HG03571 (cell line): ENCODE measurements around the gene TNNC2.
A peak's percentile ranks its signal among the peaks of the same experiment; 100 is the strongest.
"Not testable (repeated sequence)": the region's sequence is repeated elsewhere in the genome, so short reads cannot be mapped to it uniquely, and the experiment has no call there.

Experiments used
- ATAC-seq: cut with Tn5 transposase; IDR thresholded peaks from one replicate; pipeline ENCODE4 v1.9.1; 2021; ENCODE audit not compliant: unreplicated experiment

The TNNC2 gene

DNA sequence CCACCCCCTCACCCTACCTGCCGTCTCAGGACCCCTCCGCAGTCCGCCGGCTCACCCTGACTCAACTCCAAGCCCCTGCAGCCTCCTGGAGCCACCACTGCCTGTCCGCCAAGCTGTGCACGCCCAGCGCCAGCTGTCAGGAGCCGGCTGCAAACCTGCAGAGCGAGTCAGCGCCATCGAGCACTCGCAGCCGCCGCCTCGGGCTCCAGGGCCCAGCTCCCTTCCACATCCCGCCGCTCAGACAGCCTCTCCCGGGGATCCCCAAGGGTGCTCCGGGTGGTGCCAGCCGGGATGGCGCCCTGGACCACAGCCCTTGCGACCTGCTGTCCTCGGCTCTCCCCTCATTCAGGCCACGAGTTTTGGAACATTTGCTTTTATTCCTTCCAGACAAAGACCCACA lies 4.3 kb downstream of the TNNC2 start:
- ATAC-seq, result no peak

DNA sequence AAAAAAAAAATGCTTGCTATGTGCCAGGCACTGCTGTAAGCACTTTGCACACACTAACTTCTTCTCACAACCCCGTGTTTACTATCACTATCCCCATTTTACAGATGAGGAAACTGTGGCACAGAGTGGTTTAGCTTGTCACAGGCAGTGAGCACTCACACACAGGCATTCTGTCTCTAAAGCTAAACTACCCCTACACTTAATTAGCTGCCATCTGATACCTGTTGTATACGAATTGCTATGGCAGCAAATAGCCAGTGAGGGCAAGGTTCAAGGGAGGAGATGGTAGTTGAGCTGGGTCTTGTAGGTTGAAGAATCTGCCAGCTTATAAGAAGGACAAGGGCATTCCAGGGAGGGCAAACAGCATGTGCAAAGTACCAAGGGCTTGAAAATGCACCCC lies 5.2 kb downstream of the TNNC2 start:
- ATAC-seq, result no peak

DNA sequence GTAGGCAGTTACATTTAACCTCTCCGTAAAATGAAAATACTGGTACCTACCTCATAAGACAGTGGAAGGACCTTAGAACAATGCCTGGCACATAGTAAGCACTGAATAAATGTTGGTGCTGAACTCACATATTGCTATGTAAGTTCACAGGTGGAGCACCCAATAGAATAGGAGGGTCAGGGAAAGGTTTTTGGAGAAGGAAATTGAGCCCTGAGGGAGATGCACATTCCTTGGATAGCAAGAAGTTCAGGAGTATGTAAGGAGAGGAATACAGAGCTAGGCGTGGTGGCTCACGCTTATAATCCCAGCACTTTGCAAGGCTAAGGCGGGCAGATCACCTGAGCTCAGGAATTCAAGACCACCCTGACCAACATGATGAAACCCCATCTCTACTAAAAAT lies 7.6 kb downstream of the TNNC2 start:
- no peak for ATAC-seq

DNA sequence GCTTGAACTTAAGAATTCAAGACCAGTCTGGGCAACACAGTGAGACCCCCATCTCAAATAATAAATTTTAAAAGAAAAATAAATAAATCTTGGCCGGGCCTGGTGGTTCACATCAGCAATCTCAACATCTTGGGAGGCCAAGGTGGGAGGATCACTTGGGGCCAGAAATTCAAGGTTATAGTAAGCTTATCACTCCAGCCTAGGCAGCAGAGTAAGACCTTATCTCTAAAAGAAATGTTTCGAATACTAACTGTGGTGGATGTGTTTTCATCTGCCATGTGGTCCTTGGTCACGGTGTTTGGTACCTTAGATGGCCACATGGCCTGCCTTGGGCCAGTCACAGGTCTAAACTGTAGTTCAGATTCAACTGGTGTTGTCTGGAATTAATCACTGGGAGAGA lies 8.9 kb downstream of the TNNC2 start:
- no peak for ATAC-seq

DNA sequence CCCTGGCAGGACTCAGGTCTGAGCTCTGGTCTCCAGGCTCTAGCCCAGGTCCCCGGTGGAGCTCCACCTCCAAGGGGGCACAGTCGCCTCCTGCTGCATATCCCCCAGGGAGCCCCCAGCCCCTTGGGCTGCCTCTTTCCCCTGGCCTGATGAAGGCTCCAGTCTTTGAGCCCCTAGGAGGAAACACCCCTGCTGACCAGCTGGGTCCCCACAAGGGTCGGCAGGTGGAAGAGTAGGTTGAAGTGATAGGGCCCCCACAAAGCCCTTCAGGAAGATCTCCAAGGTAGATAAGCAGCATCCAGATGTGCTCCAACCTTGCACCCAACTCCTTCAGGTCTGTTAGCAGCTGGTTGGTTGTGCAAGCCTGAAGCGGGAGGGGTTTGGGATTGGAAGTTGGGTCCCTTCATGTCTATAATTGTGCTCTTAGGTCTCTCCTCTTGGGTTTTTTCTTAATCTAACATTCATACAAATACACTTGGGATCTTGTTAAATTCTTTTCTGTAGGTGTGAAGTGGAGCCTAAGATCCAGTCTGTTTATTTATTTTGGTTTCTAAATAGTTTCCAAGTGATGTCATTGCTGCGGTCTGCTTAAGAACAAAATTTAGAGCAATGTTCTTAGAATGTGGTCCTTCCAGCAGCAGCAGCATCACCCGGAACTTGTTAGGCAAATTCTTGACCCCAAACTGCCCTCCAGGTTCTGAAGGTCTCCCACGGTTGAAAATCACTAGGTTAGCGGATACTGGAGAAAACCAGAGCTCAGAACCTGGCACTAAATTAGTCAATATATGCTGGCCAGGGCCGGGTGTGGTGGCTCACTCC lies 9.5 kb downstream of the TNNC2 start:
- no peak for ATAC-seq

DNA sequence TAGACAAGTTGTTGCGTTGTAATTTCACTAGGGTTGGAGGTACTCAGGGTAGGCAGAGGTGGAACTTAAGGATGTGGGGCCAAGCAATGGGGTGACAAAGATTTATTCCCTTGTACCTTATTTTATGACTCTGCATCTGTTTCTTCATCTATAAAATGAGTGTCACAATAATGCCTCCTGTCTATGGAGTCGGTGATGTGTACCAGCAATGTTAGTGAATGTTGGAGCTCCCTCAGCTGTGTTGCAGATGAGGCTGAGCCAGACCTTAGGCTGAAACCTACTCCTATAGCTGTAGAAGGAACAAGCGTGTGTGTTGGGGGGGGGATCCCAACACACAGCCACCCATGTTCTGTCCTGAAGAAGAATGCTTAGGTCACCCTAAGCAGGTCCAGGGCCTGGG lies 10.2 kb downstream of the TNNC2 start:
- no peak for ATAC-seq

DNA sequence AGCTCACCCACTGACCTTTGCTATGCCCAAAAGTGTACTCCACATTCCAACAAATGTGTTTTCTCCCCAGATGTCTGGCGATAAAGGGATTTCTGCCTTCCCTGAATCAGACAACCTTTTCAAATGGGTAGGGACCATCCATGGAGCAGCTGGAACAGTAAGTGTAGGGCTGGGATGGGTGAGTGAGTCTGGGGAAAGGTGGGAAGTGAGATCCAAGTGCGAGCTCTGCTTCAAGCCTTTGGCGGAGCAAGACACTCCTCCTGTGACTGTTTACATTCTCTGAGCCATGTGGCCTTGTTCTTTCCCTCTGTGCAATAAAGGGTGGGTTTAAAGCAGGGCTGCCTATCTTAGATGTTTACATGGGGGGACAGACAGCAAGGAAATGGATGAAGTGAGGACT lies 12.8 kb downstream of the TNNC2 start:
- ATAC-seq, result no peak

DNA sequence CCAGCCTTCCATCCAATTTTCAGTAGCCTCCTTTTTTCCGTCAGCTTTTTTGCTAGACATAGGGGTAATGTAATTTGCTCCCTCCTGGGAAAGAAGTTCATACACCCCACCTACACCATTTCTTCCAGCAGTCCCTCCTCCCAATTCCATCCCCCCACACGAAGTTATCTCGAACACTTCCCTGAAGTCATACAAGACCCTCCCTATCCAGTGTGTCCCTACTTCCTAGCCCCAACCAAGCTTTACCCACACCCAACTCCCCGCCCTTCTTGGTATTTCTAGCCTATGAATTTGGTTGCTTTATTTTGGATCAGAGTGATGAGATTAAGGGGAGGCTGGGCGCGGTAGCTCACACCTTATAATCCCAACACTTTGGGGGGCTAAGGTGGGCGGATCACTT lies 13.6 kb downstream of the TNNC2 start:
- no peak for ATAC-seq

DNA sequence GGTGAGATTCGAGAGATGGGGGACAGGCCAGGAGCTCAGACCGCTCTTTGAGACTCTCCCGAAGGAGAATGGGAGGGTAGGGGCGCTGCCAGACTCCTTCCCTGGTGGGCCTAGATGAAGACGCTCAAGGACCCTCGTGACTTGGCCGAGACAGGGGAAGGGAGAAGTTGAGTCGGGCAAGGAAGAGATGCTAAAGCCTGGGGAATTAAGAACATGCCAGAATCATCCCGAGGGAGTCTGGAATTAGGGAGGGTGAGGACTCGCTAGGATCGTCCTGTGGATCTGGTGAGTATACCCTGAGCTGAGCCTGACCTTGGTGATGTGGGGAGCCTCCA lies 14.1 kb downstream of the TNNC2 start:
- no peak for ATAC-seq

DNA sequence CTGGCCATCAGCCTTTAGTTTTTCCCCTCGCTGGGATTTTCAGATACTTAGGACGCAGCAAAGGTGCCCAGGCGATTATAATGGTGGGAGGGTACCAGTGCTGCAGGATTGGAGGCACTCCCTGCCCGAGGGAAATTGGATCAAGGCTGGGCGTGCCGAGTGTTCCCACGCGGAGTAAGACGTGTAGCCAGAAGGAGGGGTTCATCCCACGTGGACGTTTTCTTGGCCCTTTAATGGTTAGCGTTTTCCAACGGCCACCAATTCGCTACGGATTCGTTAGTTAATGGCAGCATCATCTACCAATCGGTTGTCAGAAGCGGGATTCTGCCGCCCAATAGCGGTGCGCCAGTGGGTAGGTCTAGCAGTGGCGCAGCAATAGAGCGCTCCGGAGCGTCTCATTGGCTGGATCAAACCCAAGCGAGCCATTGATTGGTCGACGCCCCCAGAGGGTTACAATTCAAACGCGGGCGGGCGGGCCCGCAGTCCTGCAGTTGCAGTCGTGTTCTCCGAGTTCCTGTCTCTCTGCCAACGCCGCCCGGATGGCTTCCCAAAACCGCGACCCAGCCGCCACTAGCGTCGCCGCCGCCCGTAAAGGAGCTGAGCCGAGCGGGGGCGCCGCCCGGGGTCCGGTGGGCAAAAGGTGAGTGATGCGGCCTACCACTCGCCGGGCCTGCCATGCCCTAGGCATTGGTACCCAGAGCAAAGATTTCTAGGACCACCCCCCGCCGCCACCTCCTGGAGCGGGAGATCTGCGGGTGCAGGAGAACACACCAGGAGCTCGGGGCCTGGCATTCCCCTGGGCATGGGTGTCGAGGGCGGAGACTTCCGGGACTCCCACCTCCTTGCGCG lies 14.7 kb downstream of the TNNC2 start, which contains the start of gene UBE2C:
Gene UBE2C, plus strand, starts transcription at position 488 of the 849 bp plus-strand sequence. Its CDS starts 52 bp downstream, at position 540.
- peak; percentile 95 for ATAC-seq

DNA sequence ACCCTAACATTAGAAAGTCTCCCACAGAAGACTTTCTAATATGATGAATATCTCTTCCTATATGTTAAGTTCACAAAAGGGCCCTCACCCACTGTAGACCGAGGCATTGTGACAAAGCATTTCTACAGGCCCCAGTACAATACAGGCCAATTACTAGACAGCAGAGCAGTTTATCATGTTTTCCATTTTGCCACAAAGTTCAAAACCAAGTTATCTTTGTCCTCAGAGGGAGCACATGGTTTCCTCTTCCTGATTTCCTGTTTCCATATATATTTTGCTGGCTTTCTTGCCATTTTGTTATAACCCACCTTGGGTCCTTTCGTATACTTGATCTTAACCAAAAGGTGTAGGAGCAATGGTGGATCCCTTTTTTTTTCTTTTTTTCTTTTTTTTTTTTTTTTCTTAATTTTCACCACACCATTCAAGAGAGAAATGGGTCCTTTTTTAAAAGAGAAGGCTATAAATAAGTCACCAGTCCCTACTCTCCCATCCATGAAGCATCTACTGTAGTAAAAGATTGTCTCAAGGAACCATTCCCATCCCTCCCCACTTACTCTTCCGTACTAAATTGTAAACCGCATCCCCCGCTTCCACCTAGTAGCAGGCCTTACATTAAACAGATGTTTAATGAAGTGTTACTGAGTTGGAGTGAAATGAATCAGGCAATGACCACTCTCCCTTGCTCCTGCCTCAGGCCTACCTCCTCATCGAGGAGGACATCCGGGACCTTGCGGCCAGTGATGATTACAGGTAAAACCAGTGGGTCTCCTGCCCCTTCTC lies 16.7 kb downstream of the TNNC2 start:
- ATAC-seq, result no peak

DNA sequence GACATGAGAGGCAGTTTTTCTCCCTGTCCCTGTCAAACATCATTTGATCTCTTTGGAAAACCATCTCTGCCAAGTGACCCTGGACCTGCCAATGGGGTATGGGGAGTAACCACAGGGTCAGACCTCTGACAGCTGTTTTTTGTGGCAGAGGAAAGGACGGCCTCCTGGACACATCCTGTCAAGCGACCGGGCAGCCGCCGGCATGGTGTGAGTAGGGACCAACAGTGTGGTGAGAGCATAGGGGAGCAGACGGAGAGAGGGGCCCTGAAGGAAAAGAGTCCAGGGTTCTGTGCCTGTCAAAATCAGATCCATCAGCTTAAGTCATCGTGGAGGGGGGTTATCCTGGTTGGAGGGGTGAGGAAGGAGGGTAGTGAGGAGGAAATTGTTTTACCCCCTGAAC lies 25.3 kb downstream of the TNNC2 start:
- ATAC-seq, result no peak

DNA sequence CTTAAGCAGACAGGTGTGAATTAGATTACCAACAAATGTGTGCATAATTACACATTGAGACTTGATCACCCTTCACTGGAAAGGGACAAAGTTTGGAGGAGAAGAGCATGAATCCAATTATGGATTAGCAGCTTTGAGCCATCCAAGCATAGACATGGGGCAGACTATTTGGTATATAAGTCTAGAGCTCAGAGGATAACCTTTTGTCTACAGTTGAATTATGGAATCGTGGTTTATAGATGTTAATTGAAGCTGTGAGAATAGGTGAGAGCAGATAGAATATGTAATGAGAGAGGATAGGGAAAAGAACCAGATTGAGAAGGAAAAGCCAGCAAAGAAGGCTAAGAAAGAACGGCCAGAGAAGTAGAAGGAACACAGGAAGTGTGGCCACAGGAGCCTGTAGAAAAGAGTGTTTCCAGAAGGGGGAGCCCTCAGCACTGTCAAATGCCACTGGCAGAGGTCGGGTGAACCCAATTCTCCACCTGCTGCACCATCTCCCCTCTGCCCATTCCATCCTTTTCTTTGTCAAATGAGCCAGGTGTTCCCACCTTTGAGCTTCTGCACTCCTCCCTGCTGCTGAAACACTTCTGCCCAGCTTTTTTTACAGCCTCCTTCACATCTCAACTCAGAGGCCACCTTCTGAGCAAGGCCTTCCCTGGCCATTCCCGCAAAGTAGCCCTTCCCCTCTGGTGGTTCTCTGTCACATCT lies 28.0 kb downstream of the TNNC2 start:
- no peak for ATAC-seq

DNA sequence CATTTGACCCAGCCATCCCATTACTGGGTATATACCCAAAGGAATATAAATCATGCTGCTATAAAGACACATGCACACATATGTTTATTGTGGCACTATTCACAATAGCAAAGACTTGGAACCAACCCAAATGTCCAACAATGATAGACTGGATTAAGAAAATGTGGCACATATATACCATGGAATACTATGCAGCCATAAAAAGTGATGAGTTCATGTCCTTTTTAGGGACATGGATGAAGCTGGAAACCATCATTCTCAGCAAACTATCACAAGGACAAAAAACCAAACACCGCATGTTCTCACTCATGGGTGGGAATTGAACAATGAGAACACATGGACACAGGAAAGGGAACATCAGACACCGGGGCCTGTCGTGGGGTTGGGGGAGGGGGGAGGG lies 29.2 kb downstream of the TNNC2 start:
- not testable (repeated sequence) for ATAC-seq

DNA sequence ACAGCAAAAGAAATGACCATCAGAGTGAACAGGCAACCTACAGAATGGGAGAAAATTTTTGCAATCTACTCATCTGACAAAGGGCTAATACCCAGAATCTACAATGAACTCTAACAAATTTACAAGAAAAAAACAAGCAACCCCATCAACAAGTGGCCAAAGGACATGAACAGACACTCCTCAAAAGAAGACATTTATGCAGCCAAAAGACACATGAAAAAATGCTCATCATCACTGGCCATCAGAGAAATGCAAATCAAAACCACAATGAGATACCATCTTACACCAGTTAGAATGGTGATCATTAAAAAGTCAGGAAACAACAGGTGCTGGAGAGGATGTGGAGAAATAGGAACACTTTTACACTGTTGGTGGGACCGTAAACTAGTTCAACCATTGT lies 29.6 kb downstream of the TNNC2 start:
- ATAC-seq, result not testable (repeated sequence)

DNA sequence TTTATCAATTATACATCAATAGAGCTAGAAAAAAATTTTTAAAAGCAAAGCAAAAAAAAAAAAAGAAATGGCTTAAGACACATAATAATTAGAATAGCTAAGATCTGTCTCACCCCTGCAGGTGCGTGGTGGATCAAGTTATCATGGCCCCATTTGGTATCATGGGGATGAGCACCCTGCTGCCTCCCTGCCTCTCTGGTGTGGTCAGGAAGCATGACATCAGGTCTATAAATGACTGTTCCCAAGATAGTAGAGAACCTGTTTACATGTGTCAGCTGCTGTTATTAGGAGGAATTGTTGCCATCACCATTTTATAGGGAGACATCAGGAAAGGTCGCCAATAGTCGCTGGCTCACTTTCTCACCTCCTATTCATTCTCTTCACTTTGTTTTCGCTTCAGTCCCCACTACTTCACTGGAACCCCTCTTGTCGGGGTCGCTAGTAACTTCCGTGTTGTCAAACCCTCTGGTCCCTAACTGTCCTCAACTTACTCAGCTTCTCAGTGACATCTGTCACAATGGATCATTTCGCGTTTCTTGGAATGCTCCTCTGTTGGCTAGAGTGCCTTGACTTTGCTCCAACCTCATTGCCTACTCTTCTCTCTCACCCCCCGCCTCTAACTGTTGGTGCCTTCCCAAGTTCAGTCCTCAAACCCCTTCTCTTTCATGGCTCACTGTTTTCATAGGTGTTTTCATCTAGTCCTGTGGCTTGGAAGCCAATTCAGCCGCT lies 30.6 kb downstream of the TNNC2 start:
- no peak for ATAC-seq

DNA sequence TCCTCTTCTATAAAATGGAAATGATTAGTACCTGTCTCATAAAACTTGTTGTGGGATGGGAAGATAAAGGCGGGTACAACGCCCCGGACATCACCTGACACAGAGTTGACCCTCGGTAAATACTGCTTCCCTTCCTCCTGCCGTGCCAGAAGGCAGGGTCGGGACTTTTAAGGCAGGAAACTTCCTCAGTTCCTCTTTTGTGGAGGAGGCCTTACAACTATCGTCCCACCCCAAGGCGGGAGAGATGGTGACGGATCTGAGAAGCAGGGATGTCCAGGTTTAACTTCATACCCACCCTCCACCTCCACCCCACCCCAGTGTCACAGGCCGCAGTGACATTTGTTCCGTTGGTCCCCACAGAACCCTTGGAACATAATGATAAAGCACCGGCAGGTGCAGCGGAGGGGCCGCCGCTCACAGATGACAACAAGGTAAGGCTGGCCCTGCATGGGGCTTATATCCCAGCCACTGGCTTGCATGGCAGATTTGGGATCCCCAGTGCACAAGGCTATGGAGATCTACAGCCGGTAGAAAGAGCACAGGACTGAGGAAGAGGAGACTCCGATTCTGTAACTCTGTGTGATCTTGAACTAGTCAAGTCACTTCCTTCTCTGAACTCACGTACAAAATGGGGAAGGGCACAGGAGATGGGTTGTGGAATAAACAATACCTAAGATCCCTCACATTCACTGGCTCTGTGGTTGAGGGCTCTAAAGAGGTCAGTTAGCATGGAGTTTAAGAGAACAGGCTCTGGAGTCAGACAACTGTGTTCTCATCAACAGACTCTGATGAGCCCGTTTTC lies 34.6 kb downstream of the TNNC2 start:
- peak; percentile 10 for ATAC-seq

DNA sequence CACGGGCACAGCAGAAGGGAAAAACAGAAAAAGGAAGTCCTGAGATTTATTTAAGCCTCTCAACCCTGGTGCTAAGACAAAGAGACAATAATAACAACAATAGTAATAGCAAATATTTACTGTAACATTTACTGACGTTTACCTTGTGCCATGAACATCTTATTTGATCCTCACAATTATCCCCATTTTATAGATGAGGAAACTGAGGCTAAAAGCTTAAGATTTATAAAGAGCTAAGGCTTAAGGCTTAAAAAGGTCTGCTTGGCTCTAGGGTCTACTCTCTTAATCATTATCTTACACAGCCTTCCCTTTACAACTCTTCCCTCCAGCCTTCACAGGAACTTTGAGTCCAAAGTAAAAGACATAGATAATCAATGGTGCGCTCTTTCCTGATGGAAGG lies 38.8 kb downstream of the TNNC2 start:
- ATAC-seq, result no peak

DNA sequence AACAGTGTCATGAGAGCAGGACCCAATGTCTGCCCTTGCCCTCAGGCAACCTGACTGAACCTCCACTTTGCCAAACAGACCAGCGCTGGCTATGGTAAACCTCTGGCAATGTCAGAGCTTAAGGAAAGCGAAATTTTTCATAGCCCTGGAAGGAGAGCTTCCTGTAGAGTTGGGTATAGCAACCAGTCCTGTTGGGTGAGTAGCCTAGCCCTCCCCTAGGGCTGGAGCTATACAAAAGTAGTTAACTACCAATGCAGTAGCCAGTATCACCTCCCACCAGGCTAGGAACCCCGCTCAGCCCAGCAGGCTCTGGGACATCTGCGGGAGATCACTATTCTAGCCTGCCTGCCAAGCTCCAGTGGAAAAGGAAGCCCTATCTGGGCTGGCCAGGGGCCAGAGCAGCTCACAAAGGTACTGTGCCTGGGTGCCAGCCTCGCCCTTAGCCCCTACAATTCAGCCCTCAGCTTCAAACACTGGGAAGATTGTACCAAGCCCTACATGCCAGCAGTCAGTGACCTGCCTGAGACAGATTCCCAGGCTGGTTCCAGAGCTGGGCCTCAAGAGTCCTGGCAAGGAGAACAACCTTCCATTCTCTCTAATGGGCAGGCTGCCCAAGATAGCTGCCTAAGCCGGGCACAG lies 43.3 kb downstream of the TNNC2 start:
- no peak for ATAC-seq
